T-helper 2 cell (primary cell): ENCODE results near the gene DBN1.

ENCODE experiments used
- DNase-seq, 5 experiments: peaks; one replicate each; pipeline versions ENCODE4 v3.0.0 to v3.0.0-alpha.2; 2012 to 2022

The DBN1 gene

DNA sequence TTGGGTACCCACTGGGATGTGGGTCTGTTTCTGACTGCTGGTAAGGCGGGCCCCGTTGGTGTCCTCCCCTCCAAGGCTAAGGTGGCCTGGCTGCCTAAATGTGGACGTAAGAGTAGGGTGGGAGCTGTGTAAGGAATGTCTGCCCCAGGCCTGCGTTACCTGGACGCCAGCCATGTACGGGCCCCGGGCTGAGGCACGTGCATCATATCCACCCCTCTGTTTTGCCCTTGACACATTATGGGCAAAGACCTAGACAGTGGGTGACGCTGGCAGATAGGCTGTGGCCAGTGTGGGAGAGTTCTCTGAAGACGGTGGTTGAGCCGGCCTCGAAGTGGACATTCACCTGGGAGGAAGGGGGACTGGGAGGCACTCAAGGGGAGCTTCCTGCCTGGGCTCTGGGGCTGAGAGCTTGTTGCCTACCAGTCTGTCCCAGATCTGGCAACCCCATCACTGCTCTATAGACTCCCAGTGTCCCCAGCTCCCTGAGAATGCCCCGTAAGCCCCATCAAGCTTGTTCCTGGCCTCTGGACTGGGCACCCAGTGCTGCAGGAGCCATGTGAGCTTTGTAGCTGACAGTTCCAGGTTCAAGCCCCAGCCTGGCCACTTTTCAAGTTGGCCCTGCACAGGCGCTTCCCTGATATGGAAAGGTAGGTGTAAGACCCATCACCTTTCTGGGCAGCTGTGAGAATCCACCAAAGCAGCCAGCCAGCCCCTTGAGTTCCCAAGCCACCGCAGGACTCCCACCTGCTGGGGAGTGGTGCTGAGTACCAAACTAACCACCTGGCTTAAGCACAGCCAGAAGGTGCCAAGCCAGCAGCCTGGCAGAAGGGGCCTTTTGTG is 30.1 kb downstream of the DBN1 start:
- no peak for DNase-seq

DNA sequence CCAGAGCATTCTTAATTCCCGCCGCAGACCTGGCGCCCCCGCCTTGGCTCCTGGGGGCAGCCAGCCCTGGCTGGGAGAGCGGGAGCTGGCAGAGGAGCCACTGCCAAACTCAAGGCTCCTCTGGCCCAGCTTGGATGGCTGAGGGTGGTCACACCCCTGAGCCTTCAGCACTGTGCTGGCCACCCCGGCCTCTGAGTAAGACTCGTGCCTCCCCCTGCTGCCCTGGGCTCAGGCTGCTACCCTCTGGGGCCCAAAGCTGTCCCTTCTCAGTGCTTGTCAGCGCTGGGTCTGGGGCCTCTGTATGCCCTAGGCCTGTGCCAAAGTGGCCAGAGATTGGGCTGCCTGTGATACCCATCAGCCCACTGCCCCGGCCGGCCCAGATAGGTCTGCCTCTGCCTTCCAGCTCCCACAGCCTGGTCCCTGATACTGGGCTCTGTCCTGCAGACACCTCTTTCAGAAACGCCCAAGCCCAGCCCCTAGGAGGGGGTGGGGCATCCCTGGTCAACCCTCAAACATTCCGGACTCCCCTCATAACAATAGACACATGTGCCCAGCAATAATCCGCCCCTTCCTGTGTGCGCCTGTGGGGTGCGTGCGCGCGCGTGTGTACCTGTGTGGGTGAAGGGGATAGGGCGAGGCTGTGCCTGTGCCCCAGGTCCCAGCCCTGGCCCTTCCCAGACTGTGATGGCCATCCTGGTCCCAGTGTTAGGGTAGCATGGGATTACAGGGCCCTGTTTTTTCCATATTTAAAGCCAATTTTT is 31.2 kb downstream of the DBN1 start:
- no peak for DNase-seq

DNA sequence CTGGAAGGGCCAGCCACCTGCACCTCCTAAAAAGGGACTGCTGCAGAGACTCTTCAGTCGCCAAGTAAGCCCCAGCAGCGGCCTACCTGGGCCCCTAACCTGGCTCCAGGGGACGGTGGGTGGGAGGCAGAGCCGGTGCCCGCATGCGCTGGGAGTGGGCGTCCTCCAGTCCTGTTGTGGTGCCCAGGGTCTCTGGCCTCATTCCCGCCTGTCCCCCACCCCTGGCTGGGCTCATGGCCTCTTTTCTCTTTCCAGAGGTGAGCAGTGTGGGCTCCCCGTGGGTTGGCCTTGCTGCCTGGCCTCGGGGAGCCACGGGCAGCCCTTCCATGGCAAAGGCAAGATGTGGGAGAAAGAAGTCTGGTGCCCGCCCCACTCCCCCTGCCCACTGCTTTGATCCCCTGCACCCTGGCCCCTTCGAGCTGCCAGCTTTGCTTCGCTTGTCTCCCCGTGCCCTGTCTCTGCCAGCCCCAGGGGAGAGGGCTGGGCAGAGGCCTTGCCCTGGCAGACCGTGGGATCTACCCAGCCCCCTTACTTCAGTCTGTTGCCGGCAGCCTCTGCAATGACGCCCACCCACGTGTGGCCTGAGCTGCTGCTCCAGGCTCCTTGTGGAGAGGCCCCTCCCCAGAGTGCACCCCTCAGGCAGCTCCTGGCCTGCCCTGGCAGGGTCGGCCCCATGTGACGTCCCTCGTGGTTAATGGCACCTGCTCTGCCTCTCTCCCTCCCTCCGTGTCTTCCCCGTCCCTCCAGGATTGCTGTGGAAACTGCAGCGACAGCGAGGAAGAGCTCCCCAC is 32.2 kb downstream of the DBN1 start:
- no peak for DNase-seq

DNA sequence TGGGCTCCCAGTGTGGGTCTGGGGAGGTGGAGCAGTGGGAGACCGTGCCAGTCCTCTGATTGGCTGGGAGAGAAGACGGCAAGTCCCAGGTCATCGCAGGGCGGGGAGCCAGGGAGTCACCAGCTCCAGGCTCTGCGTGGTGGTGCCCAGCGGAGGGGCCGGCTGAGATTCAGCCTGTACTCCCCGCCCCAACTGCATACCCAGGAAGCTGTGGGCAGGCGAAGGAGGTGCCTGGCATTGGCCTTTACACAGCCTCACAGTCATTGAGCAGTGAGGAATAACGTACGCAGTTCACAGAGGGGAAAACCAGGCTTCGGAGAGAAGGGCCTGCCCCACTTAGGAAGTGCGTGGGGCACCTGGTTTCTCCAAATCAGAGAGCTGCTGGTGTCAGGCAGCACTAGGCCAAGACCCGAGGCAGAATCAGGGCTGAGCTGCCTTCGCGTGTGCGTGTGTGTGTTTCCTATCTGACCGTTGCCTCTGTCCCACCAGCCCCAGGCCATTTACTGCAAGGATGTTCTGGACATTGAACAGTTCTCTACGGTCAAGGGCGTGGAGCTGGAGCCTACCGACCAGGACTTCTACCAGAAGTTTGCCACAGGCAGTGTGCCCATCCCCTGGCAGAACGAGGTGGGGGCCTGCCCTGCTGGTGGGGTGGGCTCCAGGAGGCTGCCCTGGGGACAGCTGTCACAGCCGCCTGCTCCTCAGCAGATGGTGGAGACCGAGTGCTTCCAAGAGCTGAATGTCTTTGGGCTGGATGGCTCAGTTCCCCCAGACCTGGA is 33.0 kb downstream of the DBN1 start:
- peak in 4 of 5 experiments; percentile 51 to 73 (median 60) for DNase-seq

DNA sequence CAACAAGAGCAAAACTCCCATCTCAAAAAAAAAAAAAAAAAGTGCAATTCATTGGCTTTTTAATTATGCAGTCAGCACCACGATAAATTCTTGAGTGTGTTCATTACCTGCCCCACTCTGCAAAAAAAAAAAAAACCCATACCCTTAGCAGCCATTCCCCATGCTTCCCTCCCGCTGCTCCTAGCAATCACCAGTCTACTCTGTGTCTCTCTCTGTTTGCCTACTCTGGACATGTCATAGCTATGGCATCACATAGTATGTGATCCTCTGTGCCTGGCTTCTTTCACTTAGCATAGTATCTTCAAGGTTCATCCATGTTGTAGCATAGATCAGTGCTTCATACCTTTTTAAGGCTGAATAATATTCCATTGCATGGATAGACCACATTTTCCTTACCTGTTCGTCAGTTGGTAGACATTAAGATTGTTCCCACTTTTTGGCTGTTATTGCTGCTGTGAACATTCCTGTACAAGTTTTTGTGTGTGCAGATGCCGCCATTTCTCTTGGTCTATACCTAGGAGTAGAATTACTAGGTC is 33.8 kb downstream of the DBN1 start:
- DNase-seq: no peak

DNA sequence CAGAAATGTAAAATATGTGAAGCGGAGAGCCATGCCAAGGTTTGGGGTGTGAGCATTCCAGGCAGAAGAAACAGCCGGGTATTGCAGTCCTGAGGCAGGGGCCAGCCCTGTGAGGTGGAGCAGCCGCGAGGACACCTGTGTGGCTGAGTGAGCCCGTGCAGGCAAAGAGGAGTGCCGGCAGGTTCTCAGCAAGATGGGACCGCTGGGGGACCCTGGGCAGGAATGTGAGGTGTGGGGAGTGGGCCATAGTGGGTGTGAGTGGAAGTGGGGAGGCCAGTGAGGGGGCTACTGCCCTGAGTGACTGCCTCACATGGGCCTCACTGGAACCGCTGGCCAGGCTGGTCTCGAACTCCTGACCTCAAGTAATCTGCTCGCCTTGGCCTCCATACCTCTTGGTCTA is 35.0 kb downstream of the DBN1 start:
- DNase-seq: no peak

DNA sequence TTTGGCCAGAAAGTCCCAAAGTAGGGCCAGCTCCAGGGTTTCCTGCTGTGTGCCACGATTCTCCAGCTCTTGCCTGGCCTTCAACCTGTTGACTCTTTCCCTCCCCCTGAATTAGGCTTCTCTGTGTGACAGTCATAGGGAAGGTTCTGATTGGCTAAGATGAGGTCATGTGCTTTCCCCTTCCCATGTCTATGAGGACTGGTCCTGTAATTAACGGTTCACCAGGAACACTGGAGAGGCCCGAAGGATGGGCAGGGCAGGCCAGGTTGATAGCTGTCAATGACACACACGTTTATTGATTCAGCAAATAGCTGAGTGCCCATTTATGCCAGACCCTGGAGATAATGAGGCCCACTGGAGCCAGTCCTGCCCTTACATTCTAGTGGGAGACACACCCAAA is 35.8 kb downstream of the DBN1 start:
- no peak for DNase-seq

DNA sequence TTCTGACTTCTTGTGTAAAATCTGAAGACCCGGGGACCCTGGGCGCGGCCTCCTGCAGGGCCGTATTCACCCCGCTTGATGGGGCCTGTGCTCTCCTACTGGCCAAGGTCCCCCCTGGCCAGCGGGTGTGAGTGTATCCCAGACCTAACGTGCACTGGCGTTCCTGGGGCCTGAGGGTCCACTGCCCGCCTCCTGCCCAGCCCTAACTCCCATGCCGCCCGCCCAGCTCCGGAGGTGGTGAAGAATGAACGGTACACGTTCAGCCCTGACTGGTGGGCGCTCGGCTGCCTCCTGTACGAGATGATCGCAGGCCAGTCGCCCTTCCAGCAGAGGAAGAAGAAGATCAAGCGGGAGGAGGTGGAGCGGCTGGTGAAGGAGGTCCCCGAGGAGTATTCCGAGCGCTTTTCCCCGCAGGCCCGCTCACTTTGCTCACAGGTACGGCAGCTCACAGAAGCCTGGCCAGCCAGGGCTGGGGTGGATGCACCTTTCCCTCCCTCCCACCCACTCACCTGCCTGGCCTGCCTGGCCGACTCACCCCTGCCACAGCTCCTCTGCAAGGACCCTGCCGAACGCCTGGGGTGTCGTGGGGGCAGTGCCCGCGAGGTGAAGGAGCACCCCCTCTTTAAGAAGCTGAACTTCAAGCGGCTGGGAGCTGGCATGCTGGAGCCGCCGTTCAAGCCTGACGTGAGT is 37.4 kb downstream of the DBN1 start:
- DNase-seq: no peak

DNA sequence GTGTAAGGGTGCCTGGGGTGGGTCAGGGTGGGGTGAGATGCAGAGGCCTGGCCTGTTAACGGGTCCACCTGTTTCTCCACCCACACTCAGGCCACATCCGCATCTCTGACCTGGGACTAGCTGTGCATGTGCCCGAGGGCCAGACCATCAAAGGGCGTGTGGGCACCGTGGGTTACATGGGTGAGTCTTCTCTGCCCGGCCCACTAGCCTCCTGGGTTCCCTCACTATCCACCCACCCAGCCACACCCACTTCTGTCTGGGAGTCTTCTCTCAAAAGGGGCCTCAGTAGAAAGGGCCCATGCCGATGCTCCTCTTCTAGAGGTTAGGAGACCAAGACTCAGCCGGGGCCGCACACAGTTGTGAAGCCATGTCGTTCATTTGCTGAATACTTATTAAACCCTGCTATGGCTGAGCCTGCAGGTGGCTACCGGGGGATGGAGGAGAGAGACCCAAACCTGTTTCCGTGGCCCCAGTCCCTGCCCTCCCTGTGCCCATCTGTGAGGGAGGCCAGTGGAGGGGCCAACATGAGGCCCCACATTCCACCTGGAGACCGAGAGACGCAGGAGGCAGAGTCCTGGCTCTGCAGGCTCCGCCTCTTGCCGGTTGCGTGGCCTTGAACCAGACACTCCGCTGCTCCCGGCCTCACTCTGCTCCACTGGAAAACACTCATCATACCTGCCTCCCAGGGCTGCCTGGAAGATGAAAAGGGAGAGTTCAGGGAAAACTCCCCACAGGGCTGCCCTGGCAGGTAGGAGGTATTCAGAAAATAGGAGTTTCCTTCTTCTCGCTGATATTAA is 38.3 kb downstream of the DBN1 start:
- DNase-seq: no peak

DNA sequence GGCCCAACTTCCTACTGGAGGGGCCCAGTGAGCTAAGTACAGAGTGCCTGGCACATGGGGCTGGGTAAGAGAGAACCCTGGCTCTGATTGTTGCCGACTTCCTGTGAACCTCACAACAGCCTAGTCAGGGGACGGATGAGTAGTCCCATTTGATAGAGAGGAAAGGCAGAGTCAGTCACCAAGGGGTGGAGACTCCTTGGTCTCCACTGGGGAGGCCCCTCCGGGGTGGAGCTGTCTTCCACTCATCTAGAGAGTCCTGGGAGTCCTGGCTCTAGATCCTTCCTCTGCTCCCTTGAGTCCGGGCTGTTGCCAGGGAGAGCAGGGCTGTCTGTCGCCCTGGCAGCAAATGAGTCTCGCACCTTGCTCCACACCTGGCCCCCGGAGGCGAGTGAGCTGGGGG is 39.0 kb downstream of the DBN1 start:
- DNase-seq: peak in 4 of 5 experiments; percentile 29 to 89 (median 45)

DNA sequence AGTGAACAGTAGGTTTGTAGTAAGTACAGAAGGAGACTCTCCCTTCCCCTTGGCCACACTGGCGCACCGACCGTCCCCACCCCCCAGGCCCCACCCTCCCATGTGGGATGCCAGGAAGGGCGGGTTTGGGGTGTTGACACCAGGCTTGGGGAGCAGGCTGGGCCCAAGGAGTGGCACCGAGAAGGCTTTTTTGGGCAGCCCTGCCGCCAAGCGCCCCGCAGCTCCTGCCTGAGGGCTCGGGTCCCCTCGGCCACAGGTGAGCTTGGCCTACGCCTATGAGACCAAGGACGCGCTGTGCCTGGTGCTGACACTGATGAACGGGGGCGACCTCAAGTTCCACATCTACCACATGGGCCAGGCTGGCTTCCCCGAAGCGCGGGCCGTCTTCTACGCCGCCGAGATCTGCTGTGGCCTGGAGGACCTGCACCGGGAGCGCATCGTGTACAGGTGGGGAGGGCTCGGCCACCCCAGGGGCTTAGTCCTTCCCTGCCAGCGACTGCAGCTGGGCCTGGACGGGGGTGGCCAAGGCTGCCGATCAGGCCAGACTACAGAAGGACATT is 39.7 kb downstream of the DBN1 start:
- no peak for DNase-seq

DNA sequence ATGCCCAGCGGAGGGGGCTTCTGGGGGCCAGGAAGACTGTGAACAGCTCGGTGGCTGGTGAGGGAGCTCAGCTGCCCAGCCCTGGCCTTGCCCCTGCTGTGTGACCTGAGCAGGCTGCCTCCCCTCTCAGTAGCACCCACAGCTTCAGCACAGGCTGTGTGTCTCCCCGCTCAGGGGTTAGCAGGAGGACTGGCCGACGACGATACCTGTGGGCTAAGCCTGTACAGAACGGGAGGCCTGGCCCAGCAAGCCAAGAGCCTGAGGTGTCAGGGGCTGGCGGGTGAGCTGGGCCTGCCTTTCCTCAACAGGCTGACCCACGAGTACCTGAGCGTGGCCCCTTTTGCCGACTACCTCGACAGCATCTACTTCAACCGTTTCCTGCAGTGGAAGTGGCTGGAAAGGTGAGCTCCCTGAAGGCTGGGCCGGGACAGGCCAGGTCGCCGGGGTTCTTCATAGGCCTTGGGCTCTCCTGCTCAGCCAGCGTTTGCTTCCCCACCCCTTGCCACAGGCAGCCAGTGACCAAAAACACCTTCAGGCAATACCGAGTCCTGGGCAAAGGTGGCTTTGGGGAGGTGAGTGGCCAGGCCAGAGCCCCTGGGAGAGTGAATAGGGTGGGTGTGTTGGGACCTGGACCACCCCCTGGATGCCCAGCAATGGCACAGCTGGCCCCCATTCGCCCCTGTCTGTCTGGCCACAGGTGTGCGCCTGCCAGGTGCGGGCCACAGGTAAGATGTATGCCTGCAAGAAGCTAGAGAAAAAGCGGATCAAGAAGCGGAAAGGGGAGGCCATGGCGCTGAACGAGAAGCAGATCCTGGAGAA is 40.4 kb downstream of the DBN1 start:
- no peak for DNase-seq

DNA sequence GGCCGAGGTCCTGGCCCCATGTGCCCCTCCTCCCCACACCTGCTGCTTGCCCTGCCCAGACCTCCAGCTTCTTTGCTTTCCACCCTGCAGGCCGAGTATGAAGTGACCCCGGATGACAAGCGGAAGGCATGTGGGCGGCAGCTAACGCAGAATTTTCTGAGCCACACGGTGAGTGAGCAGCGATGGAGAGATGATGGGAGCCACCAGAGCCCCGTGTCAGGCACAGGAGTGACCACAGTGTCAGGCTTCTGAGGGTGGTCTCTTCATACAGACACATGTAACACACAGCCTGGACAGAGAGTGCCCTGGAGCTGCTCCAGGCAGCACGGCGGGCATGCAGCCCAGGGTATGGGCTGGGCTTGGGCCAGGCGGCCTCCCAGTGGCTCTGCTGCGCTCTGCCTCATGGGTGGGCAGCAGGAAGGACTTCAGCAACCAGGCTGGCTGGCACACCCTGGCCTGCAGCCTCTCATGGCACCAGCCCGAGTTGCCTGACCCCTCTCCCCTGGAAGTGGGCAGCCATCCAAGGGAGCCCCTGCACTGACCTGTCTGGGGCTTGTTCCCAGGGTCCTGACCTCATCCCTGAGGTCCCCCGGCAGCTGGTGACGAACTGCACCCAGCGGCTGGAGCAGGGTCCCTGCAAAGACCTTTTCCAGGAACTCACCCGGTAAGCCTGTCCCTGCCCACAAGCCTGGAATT is 41.1 kb downstream of the DBN1 start:
- DNase-seq: peak in 1 of 5 experiments; percentile 48

DNA sequence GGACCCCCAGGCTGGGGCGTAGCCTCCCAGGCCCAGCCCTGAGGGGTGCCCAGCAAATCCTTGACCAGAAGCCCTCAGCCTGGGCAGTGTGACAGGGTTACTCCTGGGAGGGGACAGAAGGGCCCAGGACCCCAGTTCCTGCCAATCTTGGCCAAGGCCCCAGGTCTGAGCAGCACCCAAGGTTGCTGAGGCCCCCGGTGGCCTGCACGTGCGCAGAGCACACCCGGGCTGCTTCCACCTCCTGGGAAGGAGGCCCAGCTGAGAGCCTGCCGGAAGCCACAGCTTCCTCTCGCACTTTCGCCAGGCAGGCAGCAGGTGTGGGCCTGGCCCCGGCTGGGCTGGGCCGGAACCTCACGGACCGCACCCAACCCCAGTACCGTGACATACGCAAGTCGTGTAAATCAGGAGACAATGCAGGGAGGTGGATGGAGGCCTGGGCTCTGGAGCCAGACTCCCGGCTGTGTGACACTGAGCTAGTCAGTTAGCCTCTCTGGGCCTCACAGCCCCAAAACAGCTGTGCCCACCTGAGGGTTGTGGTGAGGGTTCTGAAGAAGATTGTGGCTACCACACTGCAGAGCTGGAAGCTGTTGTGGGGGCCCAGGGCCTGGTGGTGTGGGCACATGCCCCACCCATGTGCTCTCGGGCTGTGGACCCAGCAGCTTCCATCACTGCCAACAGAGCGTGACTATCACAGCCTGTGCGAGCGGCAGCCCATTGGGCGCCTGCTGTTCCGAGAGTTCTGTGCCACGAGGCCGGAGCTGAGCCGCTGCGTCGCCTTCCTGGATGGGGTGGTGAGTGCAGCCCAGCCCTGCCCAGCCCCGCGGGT is 41.9 kb downstream of the DBN1 start:
- DNase-seq: peak; percentile 34 to 99 (median 67)

DNA sequence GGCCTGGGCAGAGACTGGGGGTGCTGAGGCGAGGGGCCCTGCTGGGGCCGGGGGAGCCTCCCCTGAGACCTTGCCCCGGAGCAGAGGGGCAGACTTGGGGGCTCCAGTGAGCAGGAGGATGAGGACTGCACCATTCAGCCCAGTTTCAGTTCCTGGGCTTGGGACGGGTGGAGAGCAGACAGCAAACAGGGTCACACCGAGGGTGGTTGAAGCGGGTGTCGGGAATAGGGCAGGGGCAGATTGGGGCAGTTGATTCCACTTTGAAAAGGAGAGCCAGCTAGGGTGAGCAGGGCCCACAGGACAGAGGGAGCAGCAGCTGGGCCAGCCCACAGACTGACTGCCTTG is 42.5 kb downstream of the DBN1 start:
- DNase-seq: peak in 1 of 5 experiments; percentile 53

DNA sequence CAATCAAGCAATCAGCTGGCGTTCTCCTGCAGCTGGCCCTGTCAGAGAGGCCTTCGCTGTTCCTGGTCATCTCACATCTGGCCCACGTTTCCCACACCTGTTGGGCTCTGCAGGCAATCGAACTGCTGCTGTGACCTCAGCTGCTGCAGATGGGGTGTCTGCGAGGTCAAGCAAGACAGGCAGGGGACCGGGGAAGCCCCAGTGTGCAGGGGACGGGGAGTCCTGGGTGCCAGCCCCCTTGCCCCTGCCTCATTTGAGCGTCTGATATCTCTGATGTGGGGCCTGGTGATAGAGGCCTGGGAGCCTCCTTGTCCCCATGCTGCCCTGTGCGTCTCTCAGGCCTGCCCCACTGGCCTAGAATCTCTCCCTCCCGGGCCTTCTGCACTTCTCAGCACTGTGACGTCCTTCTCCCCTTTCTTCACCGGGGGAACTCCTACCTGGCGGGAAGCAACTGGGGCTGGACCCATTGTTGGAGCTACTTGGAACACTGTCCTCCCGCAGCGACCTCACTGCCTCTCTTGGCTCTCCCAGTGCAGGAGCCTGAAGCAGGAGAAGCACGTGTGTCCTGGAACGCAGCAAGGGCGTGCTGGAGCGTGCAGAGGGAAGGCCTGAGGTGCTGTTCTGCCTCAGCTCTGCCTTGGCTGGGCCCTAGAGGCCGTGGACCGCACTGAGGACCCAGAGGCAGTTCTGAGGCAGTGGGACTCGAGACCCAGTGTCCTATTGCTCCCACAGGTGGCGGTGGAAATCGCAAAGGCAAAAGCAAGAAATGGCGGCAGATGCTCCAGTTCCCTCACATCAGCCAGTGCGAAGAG is 43.1 kb downstream of the DBN1 start:
- no peak for DNase-seq
